Neural progenitor cell (in vitro differentiated cells): ENCODE data around the gene EPS8L1. TPM values are rescaled to one million over a fixed set of nuclear protein-coding genes. Genes with fewer than 3 reads are reported as not detected.

Experiments
- DNase-seq: peaks from one replicate; pipeline ENCODE4 v3.0.0-alpha.2; 2016; ENCODE audit warnings: low spot score
- H2AFZ ChIP-seq: fragments of 200-600 bp; sonication (generic); replicated peaks from 2 replicates; pipeline ENCODE4 v1.6.1; 2016; ENCODE audit warnings: antibody characterized with exemption
- H3F3A ChIP-seq: fragments of 200-600 bp; sonication (generic); 2 replicates; pipeline ENCODE4 v1.6.1; 2016; ENCODE audit warnings: antibody characterized with exemption, low read depth
- H3K27ac ChIP-seq: fragments of 200-600 bp; sonication (generic); 2 replicates; pipeline ENCODE4 v1.5.1; 2016; ENCODE audit warnings: mild to moderate bottlenecking
- H3K27me3 ChIP-seq: fragments of 200-600 bp; sonication (generic); 2 replicates; pipeline ENCODE4 v1.6.1; 2016; ENCODE audit warnings: mild to moderate bottlenecking, moderate library complexity
- H3K36me3 ChIP-seq: fragments of 200-600 bp; sonication (generic); 2 replicates; pipeline ENCODE4 v1.5.1; 2016
- H3K4me1 ChIP-seq: fragments of 200-600 bp; sonication (generic); 2 replicates; pipeline ENCODE4 v1.6.1; 2016; ENCODE audit warnings: mixed run types
- H3K4me2 ChIP-seq: fragments of 200-600 bp; sonication (generic); 2 replicates; pipeline ENCODE4 v1.6.1; 2016
- H3K4me3 ChIP-seq: fragments of 200-600 bp; sonication (generic); 2 replicates; pipeline ENCODE4 v1.5.1; 2016
- H3K79me2 ChIP-seq: fragments of 200-600 bp; sonication (generic); 2 replicates; pipeline ENCODE4 v1.6.1; 2016; ENCODE audit warnings: low read depth
- H3K9ac ChIP-seq: fragments of 200-600 bp; sonication (generic); 2 replicates; pipeline ENCODE4 v1.6.1; 2016
- H3K9me3 ChIP-seq: fragments of 200-600 bp; sonication (generic); 2 replicates; pipeline ENCODE4 v1.5.1; 2016; ENCODE audit warnings: low read depth
- H4K20me1 ChIP-seq: fragments of 200-600 bp; sonication (generic); 2 replicates; pipeline ENCODE4 v1.6.1; 2016; ENCODE audit warnings: low read depth
- H3K27ac Mint-ChIP-seq: 3 replicates; pipeline ENCODE4 v1.8.0; 2021; ENCODE audit warnings: mixed read lengths
- H3K27me3 Mint-ChIP-seq: 2 replicates; pipeline ENCODE4 v1.8.0; 2022; ENCODE audit warnings: low read depth, mild to moderate bottlenecking, inconsistent platforms, moderate library complexity, mixed read lengths; ENCODE audit not compliant: insufficient read depth
- H3K36me3 Mint-ChIP-seq: 3 replicates; pipeline ENCODE4 v1.8.0; 2021; ENCODE audit warnings: mixed read lengths
- H3K4me1 Mint-ChIP-seq: 3 replicates; pipeline ENCODE4 v1.8.0; 2021; ENCODE audit warnings: mixed read lengths
- H3K4me3 Mint-ChIP-seq: 3 replicates; pipeline ENCODE4 v1.8.0; 2021; ENCODE audit warnings: mild to moderate bottlenecking, moderate library complexity, mixed read lengths
- H3K9me3 Mint-ChIP-seq: 3 replicates; pipeline ENCODE4 v1.8.0; 2020; ENCODE audit warnings: mixed read lengths
- EZH2 ChIP-seq: fragments of 200-600 bp; sonication (generic); IDR thresholded peaks from 2 replicates; pipeline ENCODE4 v1.6.1; 2017; ENCODE audit warnings: antibody characterized with exemption, mild to moderate bottlenecking, moderate library complexity
- EZH2phosphoT487 ChIP-seq: fragments of 200-600 bp; sonication (generic); IDR thresholded peaks from 2 replicates; pipeline ENCODE4 v1.6.1; 2017; ENCODE audit warnings: antibody characterized with exemption
- microRNA-seq: library from miRNA; unstranded; fragments of <30 nt; microRNA quantifications from one replicate; pipeline ENCODE4, GENCODE V29; 2016
- small RNA-seq: library from RNA; depleted of rRNA; stranded (forward); fragments of <200 nt; gene quantifications from one replicate; pipeline ENCODE3, GENCODE V24; 2015
- total RNA-seq: library from RNA; depleted of rRNA; stranded (reverse); fragments of >200 nt; gene quantifications from 2 replicates; pipeline ENCODE4 v1.2.3, GENCODE V29; 2015; ENCODE audit warnings: low replicate concordance
- TF ChIP-seq, protein P1 (sequence below): fragments of 200-600 bp; sonication (generic); IDR thresholded peaks from 2 replicates; pipeline ENCODE4 v1.5.1; 2017; ENCODE audit warnings: antibody characterized with exemption, mild to moderate bottlenecking

Gene EPS8L1
- total RNA-seq, 1 donor from 2014 or later = 7.0 TPM

DNA sequence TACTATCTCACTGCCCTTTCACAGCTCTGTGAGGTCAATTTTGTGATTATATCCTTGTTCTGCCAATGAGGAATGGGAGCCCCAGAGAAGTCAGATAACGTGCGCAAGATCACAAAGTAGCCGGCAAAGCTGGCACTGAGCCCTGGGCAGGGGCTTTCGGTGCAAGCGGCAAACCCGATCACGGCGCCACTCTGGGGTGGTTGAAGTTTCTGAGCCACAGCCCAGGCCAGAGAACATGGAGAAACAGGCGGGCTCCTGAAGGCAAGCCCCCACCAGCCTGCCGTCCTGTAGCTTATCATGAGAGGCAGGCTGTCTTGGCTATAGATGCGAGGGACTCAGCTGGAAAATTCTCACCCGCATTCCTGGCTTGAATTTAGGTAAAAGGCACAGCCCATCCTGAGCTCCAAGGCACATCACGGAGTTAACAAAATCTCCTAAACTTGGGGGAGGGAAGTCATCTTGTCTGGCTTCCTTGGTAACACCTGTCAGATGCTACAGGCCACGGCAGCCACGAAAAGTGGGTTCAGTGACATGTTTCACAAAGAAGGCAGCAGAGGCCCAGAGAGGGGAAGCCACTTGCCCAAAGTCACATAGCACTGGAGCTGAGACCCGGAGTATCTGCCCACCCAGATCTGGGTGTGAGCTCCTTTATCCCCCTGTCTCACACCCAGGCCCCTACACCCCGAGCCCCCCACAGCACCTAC lies 60.9 kb downstream of the EPS8L1 start:
- H3K27me3 Mint-ChIP-seq = no peaks in the 10 kb centered on the region
- Histone ChIP-seq H3K27me3 (no peaks in the 10 kb centered on the region), H3K27ac (no peak overlapping the region), H3K79me2 (no peaks in the 10 kb centered on the region), H3K4me1 (no peaks in the 10 kb centered on the region), H3K9ac (no peak overlapping the region), H4K20me1 (no peaks in the 10 kb centered on the region), H3K4me2 (no peak overlapping the region), H3K9me3 (no peaks in the 10 kb centered on the region), H3K36me3 (no peaks in the 10 kb centered on the region), H3K4me3 (no peak overlapping the region), H3F3A (peaks cover 12% of the 10 kb centered on the region), H2AFZ (no peak overlapping the region)
- no peaks in the 10 kb centered on the region for H3K36me3 Mint-ChIP-seq
- DNase-seq = no peak
- H3K27ac Mint-ChIP-seq = no peak overlapping the region
- no peak overlapping the region for H3K4me3 Mint-ChIP-seq
- no peaks in the 10 kb centered on the region for H3K9me3 Mint-ChIP-seq
- TF ChIP-seq, protein P1, sequence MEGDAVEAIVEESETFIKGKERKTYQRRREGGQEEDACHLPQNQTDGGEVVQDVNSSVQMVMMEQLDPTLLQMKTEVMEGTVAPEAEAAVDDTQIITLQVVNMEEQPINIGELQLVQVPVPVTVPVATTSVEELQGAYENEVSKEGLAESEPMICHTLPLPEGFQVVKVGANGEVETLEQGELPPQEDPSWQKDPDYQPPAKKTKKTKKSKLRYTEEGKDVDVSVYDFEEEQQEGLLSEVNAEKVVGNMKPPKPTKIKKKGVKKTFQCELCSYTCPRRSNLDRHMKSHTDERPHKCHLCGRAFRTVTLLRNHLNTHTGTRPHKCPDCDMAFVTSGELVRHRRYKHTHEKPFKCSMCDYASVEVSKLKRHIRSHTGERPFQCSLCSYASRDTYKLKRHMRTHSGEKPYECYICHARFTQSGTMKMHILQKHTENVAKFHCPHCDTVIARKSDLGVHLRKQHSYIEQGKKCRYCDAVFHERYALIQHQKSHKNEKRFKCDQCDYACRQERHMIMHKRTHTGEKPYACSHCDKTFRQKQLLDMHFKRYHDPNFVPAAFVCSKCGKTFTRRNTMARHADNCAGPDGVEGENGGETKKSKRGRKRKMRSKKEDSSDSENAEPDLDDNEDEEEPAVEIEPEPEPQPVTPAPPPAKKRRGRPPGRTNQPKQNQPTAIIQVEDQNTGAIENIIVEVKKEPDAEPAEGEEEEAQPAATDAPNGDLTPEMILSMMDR = no peak
- no peak for TF ChIP-seq EZH2phosphoT487
- no peak for TF ChIP-seq EZH2
- H3K4me1 Mint-ChIP-seq = peaks cover 30% of the 10 kb centered on the region

Small RNA genes within 50 kb of the gene (microRNA-seq; reads per million reads assigned to microRNA genes)
- not detected for gene MIR7975

Small RNA genes within 50 kb of the gene (small RNA-seq; reads per million reads assigned to genes)
- not detected for gene MIR7975

Other genes starting within 250 kb of the EPS8L1 start
- gene KIR2DS4, start 243.2 kb upstream of the EPS8L1 start, total RNA-seq = not detected in 2 replicates
- gene KIR3DL2, start 225.4 kb upstream of the EPS8L1 start, total RNA-seq = not detected in 2 replicates
- gene FCAR, start 201.6 kb upstream of the EPS8L1 start, total RNA-seq = not detected in 2 replicates
- gene NCR1, start 169.7 kb upstream of the EPS8L1 start, total RNA-seq = not detected in 2 replicates
- 0.09 TPM in 1 of 2 replicates, not detected in the other for gene NLRP7, start 128.3 kb upstream of the EPS8L1 start, total RNA-seq
- 75.5 and 115 TPM in 2 replicates for gene NLRP2, start 109.5 kb upstream of the EPS8L1 start, total RNA-seq
- gene GP6, start 37.6 kb upstream of the EPS8L1 start, total RNA-seq = not detected in 2 replicates
- 9.0 and 9.4 TPM in 2 replicates for gene RDH13, start 12.7 kb upstream of the EPS8L1 start, total RNA-seq
- 21.8 and 62.7 TPM in 2 replicates for gene PPP1R12C, start 41.8 kb downstream of the EPS8L1 start, total RNA-seq
- gene TNNT1, start 73.3 kb downstream of the EPS8L1 start, total RNA-seq = 74.1 and 121 TPM in 2 replicates
- 22.2 and 41.0 TPM in 2 replicates for gene TNNI3, start 81.9 kb downstream of the EPS8L1 start, total RNA-seq
- 9.1 and 12.0 TPM in 2 replicates for gene DNAAF3, start 90.7 kb downstream of the EPS8L1 start, total RNA-seq
- gene SYT5, start 104.4 kb downstream of the EPS8L1 start, total RNA-seq = 0.22 TPM in 1 of 2 replicates, not detected in the other
- not detected in 2 replicates for gene PTPRH, start 133.6 kb downstream of the EPS8L1 start, total RNA-seq
- 1.4 and 3.3 TPM in 2 replicates for gene TMEM86B, start 152.9 kb downstream of the EPS8L1 start, total RNA-seq
- 13.1 and 40.4 TPM in 2 replicates for gene PPP6R1, start 183.1 kb downstream of the EPS8L1 start, total RNA-seq
- gene HSPBP1, start 204.2 kb downstream of the EPS8L1 start, total RNA-seq = 15.0 and 43.1 TPM in 2 replicates
- 24.1 and 43.1 TPM in 2 replicates for gene BRSK1, start 208.1 kb downstream of the EPS8L1 start, total RNA-seq
- 0.62 TPM in 1 of 2 replicates, not detected in the other for gene TMEM150B, start 249.5 kb downstream of the EPS8L1 start, total RNA-seq